HG03175 (cell line): Measurements from ENCODE around the gene CPNE7.

Experiments used
- ATAC-seq: cut with Tn5 transposase; IDR thresholded peaks from one replicate; pipeline ENCODE4 v1.9.1; 2021; ENCODE audit warnings: mild to moderate bottlenecking, moderate library complexity; ENCODE audit not compliant: unreplicated experiment

Gene CPNE7

GRCh38 chr16:89601906-89602272, 26.3 kb downstream of the CPNE7 start:
- no peak for ATAC-seq

DNA sequence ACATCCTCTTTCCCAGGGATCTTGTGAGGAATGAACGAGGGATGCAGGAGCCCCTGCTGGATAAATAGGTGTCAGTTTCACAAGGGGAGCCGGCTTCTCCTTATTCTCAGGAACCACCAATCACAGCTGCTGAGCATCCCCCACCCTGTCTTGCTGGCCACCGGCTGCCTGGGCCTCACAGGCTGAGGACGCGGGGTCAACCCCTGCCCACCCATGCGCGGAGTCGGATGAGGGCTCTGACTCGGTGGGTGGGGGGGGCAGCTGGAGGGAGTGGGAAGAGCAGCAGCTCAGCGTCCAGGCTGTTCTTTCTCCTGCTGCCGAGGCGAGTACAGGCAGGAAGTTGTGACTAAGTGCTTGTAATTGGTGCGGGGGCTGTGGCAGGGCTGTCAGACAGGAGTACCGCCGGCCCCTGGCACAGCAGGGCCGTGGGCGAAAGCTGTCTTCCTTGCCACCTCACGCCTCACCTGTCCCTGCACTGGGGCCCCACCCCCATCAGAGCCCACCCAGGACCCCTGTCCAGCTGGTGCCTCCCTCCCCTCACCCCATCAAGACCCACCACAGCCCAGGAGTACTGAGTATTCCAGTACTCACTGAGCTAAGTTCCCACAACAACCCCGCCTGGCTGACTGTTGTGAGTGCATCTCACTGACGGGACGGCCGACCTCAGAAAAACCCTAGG, 26.9 kb downstream of the CPNE7 start:
- ATAC-seq, result no peak

DNA sequence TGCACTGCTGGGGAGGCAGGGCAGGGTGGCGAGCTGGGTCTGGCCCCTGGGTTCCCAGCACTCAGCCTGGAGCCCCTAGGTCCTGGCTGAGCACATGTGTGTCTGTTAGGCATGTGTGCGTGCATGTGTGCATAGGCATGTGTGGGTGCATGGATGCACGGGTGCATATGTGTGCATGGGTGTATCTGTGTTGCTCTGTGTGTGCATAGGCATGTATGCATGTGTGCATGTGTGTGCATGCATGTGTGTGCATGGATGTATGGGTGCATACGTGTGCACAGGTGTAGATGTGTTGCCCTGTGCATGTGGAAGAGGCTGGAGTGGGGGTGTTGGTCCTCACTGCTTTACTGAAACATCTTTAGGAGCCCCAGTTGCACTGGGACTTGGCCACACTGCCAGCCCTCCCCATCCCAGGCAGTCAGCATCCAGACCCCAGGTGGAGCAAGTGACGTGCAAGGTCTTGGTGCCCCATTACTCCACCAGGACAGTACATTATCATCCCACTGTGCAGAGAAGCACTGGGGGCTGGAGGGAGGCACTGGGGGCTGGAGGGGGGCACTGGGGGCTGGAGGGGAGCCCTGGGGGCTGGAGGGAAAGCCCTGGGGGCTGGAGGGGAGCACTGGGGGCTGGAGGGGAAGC, 27.5 kb downstream of the CPNE7 start:
- ATAC-seq, result no peak

DNA sequence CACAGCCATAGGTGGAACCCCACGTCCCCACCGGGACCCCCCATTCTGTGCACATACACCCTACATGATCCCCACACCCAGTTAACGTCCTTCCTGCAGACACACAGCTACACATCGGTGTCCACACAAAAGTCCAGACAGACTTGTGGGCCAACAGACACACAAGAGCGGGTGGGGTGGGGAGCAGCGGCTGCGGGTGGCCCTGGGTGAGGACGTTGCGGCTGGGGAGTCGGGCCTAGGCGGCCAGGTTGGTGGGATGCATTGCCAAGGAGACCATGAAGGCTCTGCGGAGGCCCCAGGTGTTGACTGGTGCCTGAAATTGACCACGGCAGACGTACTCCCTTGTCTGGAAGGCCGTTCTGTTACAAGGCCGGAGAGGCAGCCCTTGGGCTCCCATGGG, 29.2 kb downstream of the CPNE7 start:
- ATAC-seq, result no peak

DNA sequence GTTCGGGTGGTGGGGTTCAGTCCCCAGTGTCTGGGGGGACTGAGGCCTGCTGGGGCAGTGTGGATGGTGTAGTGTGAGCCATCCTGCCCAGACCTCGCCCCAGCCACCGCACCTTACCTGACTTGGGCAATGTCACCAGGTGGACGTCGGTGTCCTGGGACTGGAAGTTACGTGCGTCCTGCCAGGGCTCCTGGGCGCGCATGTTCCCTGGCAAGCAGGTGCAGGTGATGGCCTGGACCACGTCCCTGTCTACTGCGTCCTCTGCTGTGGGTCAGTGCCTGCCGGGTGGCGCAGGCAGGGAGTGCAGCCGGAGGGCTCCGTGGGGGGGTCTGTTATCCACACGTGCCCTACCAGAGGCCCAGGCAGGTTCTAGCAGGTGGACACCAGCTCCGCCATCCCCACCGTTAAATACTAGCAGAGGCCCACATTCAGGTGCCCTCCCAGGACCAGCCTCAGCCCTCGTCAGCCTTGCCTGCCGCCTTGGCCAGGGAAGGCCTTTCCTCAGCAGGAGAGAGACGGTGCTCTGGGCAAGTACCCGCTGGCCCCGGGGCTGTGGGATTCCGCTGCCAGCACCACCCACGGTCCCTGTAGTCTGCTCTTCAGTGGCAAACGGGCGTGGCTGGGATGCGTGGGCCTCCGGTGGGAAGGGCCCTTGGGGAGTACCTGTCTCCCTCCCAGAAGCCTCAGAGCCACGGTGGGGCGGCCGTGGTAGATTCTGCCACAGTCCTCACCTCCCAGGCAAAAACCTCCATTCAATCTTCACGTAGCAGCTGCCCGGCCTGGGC, 29.8 kb downstream of the CPNE7 start:
- no peak for ATAC-seq

GRCh38 chr16:89606006-89606405, 30.4 kb downstream of the CPNE7 start:
- ATAC-seq, result no peak

GRCh38 chr16:89607453-89607852, 31.9 kb downstream of the CPNE7 start:
- no peak for ATAC-seq

GRCh38 chr16:89607937-89608740, 32.6 kb downstream of the CPNE7 start:
- ATAC-seq, result no peak

GRCh38 chr16:89610108-89610453, 34.5 kb downstream of the CPNE7 start:
- no peak for ATAC-seq

GRCh38 chr16:89612415-89613166, 37.0 kb downstream of the CPNE7 start:
- ATAC-seq, result no peak

- ATAC-seq, result no peak
Observed at GRCh38 chr16:89613231-89613953, 37.8 kb downstream of the CPNE7 start, which contains the start of gene DPEP1. TSS of gene DPEP1 (plus strand) at chr16:89613642. CDS start at chr16:89630411, 16,769 bp downstream.

DNA sequence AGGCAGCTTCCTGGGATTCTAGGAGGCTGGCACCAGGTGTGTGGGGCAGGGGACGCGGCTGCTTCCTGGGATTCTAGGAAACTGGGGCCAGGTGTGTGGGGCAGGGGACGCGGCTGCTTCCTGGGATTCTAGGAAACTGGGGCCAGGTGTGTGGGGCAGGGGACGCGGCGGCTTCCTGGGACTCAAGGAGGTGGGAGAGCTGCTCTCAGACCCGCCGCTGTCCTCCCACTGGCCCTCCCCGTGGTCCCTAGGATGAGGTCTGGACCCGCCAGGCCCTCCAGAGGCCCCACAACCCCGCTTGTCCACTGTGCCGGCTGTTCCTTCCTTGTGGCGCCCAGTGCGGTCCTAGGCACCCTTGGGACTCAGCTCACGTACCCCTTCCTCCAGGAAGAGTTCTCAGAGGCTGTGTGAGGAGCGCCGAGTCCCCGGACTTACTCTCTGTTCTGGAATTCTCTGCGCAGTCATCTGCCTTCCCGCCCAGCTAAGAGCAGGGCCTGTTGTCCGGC, 38.4 kb downstream of the CPNE7 start:
- no peak for ATAC-seq

DNA sequence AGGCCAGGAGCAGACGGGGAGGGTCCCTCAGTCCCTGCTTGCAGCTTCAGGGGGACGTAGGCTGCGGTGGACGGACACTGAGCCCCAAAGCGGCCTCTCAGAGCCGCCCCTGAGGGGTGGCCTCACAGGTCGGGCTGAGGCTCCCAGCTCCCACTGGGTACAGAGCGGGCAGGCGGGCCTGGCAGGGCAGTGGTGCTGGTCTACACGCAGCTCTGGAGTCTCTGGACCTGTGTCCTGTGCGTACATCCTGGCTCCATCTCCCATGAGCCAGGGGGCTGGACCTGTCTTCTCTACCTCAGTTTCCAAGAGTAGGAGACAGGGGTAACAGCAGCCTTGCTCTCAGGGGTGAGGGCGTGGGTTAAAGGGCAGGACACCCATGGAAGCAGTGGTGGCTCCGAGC, 39.6 kb downstream of the CPNE7 start:
- ATAC-seq, result no peak

DNA sequence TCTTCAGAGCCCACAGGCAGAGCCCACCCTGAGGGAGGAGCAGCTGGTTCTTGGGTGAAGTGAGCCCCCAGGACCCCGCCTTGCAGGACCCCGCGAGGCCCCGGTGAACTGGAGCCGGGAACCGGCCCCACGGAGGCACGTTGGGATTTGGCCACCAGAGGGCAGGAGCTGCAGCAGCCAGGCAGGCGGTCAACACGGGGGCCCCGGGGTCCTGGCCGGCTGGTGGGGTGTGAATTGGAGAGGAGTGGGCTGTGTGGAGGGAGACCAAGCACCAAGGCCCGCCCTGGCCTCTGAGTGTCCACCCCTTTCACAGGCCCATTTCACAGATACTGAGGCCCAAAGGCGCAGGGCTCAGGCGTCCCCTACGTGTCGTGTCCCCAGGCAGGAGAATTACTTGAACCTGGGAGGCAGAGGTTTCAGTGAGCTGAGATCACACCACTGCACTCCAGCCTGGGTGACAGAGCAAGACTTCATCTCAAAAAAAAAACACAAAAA, 40.1 kb downstream of the CPNE7 start:
- no peak for ATAC-seq

- ATAC-seq, result no peak
Observed at GRCh38 chr16:89616623-89617022, 41.1 kb downstream of the CPNE7 start.

GRCh38 chr16:89617036-89617435, 41.5 kb downstream of the CPNE7 start:
- ATAC-seq, result no peak

GRCh38 chr16:89618109-89618998, 42.8 kb downstream of the CPNE7 start:
- no peak for ATAC-seq

GRCh38 chr16:89619840-89620239, 44.3 kb downstream of the CPNE7 start:
- ATAC-seq, result no peak
